Measurements from ENCODE around the gene GTF3C2.

Gene GTF3C2

DNA sequence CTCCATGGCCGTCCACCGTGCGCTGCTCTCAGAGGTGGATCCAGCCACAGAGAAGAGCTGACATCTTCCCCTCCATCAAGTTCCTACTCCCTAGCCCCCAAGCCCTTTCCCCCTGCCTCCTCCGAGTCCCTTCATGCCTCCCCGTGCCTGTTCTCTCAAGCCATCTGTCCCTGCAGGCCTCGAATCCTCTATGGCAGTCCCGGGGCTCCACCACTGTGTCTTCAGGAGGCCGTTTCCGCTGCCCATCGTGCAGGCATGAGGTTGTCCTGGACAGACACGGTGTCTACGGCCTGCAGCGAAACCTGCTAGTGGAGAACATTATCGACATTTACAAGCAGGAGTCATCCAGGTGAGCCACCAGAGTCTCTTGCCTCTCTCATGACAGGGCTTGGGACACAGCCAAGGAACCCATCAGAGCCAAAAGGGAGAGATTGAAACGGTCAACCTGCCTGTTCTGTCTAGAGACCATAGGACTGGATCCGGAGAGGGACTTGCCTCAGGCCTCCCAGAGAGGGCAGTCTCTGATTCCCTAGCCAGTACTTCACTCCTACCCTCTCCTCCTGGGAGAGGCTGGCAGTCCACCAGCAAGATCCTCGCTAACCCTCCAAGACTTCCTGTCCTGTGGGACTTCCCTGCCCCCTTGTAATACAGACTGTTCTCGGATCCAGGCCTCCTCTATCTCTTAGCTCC is 58.0 kb downstream of the GTF3C2 start:
- no peak for DNase-seq (ENCODE audit: low read depth in 1 of 2, low spot score in 1 of 2)

DNA sequence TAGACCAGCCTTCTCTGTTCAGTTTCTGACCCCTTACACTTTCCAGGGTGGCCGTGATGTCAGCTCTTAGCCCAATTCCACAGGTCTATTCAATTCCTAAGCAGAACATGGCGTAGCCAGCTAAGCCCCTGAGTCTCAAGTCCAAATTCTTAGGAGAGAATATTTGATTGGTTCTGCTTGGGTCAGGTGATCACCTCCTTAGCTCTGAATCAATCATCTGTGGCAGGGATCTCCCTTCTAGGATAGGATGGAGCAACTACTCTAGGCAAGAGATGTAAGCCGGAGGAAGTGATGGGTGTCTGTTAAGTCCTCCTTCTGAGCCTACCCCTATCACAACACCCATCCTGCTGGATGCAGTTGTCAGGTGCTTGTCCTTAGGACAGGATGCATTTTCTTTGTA is 59.4 kb downstream of the GTF3C2 start:
- no peak for DNase-seq (ENCODE audit: low read depth in 1 of 2, low spot score in 1 of 2)

DNA sequence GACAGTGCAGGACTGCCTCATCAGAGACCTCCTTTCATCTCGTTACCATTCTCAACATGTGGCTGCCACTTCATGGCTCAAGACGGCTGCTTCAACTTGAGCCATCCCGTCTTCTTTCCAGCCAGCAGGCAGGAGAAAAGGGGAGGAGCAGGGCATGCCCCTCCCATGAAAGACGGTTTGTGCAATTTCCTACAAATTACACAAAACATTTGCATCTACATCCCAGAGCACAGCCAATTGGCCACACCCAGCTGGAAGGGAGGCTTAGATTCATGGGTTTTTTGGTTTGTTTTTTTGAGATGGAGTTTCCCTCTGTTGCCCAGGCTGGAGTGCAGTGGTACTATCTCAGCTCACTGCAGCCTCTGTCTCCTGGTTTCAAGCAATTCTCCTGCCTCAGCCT is 60.1 kb downstream of the GTF3C2 start:
- no peak for DNase-seq (ENCODE audit: low read depth in 1 of 2, low spot score in 1 of 2)

DNA sequence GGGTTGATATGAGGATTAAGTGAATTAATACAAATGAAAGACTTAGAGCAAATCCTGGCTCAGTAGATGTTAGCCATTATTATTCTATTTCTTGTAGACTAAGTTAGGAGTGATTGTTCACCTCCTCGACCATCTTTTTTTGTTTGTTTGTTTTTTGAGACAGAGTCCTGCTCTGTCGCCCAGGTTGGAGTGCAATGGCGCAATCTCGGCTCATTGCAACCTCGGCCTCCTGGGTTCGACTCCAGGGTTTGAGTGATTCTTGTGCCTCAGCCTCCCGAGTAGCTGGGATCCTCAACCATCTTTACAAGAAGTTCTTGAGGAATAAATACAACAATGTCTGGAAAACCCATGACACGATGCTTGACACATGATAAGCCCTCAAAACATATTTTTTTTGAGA is 61.6 kb downstream of the GTF3C2 start:
- no peak for DNase-seq (ENCODE audit: low read depth in 1 of 2, low spot score in 1 of 2)

DNA sequence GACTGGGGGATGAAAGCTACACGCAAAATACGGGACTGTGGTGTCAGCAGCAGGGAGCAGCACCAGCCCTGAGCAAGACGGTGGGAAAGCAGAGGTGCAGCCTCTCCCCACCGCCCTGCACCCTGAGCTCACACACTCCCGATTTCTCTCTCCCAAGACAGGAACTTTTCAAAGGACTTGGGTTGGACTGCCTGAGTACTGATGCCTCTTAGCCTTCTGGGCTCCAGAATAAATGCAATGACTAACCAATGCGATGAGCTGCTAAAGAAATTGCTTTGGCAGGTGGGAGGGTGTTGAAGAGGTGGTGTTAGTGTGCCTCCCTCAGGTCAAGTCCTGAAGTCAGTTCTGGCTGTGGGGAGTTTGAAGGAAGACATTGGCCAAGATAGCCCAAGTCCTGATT is 64.7 kb downstream of the GTF3C2 start:
- no peak for DNase-seq (ENCODE audit: low read depth in 1 of 2, low spot score in 1 of 2)

DNA sequence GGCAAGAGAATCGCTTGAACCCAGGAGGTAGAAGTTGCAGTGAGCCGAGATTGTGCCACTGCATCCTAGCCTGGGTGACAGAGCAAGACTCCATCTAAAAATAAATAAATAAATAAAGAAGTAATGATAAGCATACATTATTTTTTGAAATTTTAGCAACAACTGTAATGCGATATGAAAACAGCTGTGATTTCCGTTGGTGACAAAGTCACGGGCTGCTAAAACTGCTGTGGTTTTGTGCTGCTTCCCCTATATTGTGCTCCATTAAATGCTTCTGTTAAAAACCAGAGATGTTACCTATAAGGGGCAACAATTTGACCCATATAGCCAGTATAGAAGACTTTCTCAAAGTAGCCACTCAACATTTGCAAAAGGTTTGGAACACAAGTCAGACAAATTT is 66.0 kb downstream of the GTF3C2 start:
- no peak for DNase-seq (ENCODE audit: low read depth in 1 of 2, low spot score in 1 of 2)

DNA sequence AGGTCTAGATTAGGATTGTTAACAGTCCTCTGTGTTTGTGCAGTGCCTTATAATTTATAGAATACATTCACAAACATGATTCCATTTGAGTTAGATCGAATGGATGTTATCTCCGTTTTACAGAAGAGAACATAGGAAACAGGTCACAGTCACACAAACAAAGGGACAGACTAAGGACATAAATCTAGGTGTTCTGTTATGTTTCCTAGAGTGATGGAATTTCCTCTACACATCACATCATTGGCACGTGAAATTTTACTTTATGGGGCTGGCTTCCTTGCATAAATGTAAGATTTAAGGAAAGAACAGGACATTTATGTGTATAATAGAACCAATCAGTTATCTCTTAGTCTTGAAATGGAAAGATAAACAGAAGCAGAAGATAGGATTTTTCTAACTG is 68.0 kb downstream of the GTF3C2 start:
- no peak for DNase-seq (ENCODE audit: low read depth in 1 of 2, low spot score in 1 of 2)

DNA sequence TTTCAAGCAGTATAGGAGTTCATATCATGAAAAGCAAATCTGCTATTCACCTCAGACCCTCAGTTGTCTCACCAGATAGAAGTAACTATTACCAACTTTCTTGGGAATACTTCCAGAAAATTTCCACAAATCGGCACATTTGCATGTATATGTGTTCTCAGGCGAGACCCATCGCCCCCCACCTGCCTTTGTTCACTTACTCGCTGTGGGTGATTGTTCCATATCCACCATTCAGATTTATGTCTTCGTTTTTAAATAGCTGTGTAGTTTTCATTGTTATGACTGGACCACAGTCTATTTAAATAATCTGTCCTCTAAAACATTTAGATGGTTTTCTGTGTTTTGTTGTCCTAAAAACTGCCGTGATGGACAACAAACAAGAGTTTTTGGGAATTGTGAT is 71.1 kb downstream of the GTF3C2 start:
- DNase-seq (ENCODE audit: low read depth in 1 of 2, low spot score in 1 of 2): no peak

DNA sequence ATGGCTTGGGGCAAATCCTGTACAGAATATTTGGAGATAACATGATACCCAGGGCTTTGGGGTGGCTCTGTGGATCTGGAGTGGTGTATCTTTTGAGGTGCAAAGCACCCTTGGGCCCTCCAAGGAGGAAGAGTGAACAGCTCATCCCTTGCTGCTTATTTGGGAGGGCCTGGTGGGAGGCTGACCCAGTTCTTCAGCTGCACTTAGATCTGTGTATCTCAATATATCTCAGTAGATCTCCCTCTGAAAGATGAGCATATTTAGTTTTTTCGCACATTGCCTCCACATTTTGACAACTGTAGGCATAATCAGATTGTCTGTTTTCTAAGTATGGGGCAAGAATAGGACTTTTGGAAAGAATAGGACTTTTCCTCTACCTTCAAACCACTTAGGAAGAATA is 71.6 kb downstream of the GTF3C2 start:
- DNase-seq (ENCODE audit: low read depth in 1 of 2, low spot score in 1 of 2): no peak

DNA sequence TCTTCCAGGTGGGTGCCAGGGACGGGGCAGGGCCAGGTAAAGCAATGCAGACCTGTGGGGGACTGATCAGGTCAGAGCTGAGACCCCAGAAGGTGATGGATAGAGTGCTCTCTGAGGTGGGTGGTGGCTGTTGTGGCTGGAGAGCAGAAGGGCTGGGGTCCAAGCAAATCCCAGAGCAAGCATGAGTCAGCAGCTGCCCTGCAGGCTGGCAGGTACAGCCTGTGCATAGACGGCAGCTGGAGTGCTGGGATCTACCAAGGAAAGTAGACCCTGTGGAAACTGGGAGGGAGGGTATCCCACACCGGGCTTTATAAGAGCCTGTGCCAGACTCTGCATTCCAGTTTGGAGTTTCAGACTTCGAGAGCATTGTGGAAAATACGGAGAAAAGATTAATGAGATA is 73.7 kb downstream of the GTF3C2 start:
- DNase-seq (ENCODE audit: low read depth in 1 of 2, low spot score in 1 of 2): no peak

DNA sequence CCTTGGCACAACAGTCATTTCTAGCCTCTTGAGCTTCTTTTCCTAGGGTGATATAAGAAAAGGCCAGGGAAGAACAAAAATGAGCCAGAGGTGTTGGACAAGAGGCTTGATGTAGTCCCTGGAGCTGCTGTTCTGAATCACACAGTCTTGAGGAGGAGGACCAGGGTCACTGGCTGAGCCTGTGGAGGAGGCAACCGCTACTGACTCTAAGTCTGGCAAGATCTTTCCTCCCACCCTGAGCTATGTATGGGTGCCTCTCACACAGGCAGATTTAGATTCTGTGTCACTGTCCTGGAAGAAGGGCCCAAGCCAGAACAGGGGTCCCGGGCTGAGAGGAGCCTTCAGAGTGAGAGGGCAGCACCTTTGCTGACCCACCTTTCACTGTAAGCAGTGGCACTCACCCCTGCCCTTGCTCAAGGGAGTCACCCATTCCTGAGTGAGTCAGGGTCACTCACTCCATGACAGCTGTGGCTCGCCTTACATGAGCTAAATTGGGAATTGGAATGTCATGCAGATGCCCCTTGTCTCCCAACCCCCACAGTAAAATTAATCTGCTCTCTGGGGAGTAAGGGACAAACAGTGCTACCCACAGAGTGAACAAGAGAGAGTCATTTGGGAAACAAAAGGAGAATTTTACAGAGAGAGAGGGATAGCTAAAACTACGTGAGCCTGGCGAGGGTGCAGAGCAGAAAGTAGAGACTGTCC is 74.6 kb downstream of the GTF3C2 start, which contains the start of gene TRIM54:
TSS of gene TRIM54 (plus strand) at position 575 of the 705 bp plus-strand sequence. CDS start 303 bp downstream, outside the sequence.
- DNase-seq (ENCODE audit: low read depth in 1 of 2, low spot score in 1 of 2): no peak

DNA sequence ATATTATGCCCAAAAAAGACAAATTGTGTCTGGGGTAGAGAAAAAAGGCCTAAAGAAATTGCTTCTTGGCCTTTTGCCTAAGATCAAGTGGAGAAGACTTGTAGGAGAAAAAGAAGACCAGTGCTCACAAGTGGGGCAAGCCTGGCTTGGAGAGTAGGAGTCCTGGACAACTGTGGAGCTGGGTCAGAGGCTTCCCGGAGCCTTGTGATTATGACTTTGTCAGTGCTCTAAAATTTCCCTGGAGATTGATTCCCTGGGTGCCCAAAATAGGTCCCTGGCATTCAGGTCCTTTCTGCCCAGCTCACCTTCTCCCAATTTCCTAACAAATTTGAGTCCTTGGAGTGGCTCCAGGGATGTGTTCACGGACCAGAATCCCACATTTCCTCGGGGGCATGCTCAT is 75.1 kb downstream of the GTF3C2 start:
- no peak for DNase-seq (ENCODE audit: low read depth in 1 of 2, low spot score in 1 of 2)

DNA sequence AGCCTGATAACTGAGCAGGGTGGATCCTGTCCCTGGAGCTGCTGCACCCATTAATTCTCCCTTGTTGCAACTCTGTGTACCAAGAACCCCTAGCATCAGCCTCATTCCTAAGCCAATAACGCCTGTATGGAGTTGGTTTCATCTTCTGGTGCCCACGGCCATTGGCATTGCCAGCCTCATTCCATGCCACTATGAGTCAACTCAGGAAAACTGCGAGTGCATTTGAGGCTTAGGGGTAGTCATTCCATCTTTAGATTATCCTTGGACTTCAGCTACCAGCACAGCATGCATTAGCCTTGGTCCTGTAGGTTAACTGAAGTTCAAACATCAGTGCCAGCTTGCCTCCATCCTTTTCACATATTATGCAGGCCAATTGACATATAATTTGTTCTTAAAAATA is 75.7 kb downstream of the GTF3C2 start:
- DNase-seq (ENCODE audit: low read depth in 1 of 2, low spot score in 1 of 2): no peak

DNA sequence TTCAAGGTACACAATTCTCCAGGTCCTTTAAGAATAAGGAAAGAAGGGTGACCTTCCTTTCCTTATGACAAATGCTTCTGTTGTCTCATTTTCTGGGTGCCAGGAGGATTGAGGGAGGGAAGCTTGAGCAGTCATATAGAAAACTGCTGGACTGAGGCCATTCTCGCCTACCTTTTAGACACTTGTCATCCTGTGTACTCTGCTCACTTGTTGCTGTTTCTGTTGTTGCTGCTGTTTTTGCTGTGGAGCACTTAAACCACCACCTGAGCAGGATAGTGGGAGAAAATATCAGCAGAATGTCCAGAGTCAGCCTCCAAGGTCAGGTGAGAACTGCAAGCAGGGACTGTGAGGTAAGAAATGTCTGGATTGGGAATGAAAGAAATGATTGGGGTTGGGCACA is 78.6 kb downstream of the GTF3C2 start:
- DNase-seq (ENCODE audit: low read depth in 1 of 2, low spot score in 1 of 2): no peak
